HG03575 (cell line): ENCODE measurements around the gene FAM177B.

Experiments
- ATAC-seq: cut with Tn5 transposase; IDR thresholded peaks from one replicate; pipeline ENCODE4 v1.9.1; 2021; ENCODE audit not compliant: unreplicated experiment, insufficient number of reproducible peaks, low FRiP score; ENCODE audit errors: extremely low read depth

Gene FAM177B

DNA sequence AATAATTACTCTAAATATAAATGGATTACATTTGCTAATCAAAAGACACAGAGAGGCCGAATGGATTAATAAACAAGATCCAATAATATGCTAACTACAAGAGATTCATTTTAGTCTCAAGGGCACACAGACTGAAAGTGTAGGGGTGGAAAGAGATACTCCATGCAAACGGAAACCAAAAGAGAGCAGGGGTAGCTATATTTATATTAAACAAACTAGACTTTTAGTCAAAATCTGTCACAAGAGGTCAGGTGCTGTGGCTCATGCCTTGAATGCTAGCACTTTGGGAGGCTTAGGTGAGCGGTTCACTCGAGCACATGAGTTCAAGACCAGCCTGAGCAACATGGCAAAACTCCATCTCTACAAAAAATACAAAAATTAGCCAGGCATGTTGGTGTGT, 44.2 kb downstream of the FAM177B start:
- ATAC-seq: no peak

DNA sequence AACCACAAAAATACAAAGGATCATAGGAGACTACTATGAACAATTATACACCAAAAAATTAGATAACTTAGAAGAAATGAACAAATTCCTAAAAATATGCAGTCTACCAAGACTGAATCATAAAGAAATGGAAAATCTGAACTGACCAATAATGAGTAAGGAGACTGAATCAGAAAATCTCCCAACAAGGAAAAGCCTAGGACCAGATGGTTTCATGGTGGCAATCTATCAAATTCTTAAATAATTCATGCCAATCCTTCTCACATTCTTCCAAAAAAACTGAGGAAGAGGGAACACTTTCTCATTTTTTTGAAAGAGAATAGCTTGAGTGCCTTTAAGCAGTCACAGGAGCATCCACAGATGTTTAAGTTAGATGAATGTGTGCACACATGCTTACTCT, 46.0 kb downstream of the FAM177B start:
- no peak for ATAC-seq

DNA sequence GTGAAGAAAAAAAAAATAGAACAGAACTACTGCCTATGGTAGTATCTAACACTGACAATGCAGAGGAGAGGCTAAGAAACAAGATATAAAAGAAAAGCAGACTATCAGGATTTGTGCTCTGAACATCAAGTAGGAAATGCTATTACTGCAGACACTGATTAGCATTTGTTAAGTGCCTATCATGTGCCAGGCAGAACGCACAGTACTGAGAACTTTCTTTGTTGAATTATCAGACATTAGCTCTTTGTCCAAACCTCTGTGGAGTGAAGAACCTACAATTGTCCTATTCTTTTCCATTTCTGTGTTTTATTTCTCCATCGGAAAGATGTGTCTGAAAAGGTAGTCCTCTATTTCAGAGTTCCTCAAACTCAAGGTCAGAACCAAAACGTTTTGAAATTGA, 47.4 kb downstream of the FAM177B start:
- ATAC-seq: no peak

DNA sequence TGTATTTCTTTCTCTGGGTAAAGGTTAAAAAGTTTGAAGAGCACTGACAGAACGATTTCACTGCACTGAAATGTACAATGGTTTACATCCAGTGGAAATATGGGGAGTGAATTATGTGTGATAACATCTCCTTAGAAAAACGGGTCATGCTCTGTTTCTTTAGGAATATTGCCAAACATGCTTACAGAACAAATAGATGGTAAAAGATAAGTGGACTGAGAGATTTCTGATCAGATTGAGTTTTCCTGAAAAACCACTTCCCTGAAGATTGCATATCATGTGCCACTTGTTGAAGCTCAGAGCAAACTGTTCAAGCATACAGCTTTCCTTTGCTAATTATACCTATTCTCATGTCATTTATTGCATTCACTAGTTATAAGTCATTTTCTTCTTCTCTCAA, 47.9 kb downstream of the FAM177B start:
- ATAC-seq: no peak

DNA sequence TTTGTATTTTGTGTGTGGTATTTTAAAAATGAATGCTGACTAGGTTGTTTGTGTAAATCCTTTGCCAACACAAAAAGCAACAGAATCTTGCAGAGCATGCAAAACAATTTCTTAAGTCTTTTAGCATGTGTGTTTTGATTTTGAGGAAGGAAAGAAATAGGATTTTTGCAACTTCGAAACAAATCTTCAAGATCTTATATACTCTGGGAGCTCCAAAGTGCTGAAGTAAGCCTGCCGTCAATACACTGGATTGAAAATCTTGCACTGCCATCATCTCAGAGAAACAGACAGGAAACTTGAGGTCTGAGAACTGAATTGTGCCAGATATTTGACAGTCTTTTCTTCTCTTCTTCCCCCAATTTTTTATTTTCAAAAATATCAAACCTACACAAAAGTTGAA, 48.5 kb downstream of the FAM177B start:
- no peak for ATAC-seq

DNA sequence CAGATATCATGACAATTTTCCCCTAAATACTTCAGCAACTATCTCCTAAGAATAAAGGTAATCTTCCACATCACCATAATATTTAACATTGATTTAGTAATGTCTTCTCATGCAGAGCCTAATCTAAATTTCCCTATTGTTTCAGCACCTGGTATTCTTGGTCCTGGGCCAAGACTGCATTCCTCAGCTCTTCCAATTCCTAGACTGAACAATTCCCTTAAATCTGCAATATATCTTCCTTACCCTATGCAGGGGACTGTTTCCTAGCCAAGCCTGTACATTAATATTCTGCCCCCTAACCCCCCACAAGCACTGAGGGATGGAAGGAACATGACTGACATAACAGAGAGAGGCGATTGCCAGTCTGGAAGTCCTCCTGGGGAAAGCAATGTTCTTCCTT, 49.1 kb downstream of the FAM177B start:
- no peak for ATAC-seq

DNA sequence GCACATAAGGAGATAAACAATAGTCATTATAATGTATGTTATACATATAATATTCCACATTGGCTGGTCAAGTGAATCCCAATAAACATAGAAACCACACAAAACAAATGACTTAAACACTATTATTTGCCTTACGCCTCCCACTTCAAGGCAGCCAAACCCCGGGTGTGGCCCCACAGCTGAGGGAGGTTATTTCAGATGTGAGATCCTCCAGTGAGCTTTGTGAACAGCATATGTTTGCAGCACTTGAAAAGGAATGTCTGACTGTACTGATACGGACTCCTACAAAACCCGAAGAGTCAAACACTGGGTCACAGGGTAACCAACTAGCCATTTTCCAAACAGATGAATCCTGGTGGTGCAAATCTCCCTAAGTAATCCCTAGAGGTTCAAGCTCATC, 50.7 kb downstream of the FAM177B start:
- ATAC-seq: no peak

DNA sequence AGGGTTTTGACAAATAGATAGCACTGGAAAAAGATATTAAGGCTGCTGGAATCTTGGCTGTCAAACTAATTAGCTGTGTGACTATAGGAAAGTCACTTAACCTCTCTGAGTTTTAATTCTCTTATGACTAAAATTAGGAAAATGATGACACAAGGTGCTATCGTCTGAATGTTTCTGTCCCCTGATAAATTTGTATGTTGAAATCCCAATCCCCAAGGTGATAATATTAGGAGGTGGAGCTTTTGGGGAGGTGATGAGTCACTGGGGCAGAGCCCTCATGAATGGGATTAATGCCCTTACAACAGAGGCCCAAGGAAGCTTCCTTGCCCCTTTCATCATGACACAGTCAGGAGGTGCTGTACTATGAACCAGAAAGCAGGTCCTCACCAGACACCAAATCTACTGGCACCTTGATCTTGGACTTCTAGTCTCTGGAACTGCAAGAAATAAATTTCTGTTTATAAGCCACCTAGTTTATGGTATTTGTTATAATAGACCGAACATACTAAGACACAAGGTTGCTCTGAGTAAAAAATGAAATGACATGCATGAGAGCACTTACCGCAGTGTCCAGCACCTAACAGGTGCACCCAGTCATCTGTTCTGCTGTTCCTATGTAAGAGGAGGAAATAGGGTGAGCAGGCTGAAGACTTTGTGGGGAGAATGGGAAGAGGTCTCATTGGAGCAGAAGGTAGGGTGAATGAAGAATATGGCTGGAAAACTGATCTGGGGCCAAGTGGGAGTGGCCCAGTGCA, 51.6 kb downstream of the FAM177B start:
- no peak for ATAC-seq

DNA sequence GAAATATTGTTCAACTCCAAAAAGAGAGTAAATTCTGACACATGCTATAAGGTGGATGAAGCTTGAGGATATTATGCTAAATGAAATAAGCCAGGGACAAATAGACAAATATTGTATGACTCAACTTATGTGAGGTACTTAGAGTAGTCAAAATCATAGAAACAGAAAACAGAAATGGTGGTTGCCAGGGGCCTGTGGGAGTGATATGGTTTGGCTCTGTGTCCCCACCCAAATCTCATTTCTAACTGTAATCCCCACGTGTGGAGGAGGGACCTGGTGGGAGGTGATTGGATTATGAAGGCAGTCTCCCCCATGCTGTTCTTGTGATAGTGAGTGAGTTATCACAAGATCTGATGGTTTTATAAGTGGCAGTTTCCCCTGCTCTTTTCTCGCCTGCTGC, 53.1 kb downstream of the FAM177B start:
- ATAC-seq: no peak

DNA sequence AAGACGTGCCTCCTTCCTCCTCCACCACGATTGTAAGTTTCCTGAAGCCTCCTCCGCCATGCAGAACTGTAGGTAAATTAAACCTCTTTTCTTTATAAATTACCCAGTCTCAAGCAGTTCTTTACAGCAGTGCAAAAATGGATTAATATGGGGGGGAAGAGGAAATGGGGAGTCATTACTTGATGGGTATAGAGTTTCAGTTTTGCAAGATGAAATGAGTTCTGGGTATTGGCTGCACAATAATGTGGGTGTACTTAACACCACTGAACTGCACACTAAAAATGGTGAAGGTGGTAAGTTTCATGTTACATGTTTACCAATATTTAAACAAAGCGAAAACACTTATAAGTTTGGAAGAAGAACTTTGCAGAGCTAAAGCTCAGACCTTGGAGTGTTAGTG, 53.5 kb downstream of the FAM177B start:
- no peak for ATAC-seq

DNA sequence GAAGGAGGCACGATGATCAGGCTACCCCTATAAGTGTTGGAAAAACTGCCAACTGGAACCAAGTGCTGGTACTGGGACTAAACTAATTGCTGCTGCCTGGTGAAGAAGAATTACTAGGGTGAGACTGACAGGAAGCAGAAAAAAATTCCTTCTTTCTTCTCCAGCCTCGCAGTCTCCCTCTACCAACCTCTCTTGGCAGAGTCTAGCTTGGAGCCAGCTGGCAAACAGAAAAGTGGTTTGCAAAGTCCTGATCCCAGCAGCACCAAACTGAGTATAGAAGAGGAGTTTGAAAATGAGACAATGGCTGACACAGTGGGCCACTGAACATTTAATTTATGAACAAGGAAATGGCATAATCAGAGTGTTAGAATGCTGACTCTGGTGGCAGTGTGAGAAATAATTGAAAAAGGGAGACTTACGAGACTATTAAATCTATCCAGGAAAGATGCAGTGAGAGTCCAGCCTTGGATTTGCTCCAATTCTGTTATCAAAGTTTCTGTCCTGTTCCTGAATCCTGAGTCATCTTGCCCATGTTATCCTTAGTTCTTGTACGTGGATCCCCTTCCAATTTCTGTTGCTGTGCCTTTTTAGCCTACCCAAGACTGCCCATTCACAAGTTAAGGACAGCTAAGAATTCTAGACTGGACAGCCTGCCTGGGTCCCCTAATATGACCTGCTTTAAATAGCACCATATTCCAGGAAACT, 54.2 kb downstream of the FAM177B start:
- no peak for ATAC-seq

DNA sequence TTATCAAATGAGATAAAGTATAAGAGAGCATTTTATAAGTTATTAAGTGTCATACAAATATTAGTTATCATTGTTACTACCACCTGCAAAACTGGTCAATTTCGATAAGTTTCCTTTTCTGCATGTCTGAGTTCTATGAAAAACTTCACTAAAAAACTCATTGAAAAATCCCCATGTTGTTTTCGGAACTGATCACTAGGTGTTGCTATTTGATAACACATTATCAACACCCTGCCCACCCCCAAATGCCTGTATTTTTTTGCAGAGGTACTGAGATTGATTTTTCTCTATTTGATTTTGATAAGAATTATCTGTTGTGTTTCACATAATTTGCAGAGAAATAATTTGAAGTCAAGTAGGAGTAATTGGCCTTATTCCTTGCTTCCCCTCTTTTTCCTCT, 55.7 kb downstream of the FAM177B start:
- no peak for ATAC-seq

DNA sequence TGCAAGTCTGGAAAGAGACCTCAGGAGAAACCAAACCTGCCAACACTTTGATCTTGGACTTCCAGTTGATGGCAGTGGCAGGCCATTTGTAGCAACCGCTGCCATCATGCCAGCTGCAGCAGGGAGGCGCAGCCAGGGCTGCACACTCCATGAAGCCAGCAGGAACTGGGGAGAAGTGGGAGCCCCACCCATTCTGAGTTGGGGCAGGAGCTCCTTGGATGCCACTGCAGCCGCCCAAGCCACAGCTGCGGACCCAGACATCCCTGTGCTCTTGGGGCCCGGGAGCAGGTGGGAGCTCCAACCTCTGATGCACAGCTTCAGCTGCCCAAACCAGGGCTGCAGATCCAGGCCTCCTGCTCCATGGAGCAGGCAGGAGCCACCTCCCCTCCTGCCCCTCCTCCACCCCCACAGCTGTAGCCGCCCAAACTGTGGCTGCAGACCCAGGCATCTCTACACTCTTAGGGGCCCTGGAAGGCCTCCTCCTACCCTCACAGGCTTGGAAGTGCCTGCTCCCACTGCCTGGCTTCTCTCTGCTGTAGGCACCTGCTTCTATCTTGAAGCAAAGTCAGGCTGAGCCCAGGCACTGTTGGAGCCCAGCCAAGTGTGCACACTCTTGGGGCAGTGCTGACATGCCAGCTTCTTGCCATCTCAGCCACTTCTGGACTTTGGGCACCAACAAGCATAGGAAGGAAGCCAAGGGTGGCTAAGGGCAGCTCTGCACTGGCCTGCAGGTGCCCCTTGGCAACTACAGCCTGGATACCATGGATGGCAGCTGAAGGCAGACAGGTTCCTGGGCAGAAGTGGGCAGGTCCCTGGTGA, 57.9 kb downstream of the FAM177B start:
- no peak for ATAC-seq

DNA sequence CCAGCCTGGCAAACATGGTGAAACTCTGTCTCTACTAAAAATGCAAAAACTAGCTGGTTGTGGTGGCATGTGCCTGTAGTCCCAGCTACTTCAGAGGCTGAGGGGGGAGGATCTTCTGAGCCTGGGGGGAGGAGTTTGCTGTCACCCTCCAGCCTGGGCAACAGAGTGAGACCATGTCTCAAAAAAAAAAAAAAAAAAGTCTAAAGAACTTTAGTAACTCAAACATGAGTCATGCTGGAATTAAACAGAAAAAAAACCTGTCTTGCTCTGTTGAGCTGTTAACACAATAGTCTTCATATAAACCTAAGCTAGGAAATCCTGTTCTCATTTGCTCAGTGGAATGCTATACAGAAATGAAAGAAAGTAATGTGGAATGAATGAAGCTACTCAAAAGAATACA, 61.1 kb downstream of the FAM177B start:
- no peak for ATAC-seq

DNA sequence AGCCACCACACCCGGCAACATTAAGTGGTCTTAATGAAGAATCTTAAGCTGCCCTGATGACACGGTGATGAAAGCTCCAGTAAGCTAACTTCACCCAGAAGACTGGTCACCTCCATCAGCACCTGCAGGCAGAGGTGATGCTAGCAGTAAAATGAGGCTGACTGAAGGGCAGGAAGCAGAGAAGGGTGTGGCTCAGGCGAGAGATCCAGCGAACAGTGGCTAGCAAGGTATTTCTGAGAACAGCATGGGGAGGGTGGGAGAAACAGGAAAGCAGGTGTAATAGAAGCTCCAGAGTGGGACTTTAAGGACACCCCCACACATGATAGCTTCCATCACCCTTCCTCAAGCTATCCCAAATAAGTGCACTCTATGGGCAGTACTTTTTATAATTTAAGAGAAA, 62.0 kb downstream of the FAM177B start:
- ATAC-seq: no peak
